HepG2 (cell line): Measurements from ENCODE around the gene DHX8. TPM values are rescaled to one million over a fixed set of nuclear protein-coding genes. Genes with fewer than 3 reads are reported as not detected.

Experiments used
- CENPT ChIP-seq: sonication (generic); formaldehyde crosslinking; IDR thresholded peaks from 2 replicates; pipeline ENCODE4 v1.8.0; 2022; ENCODE audit warnings: low read depth, mild to moderate bottlenecking, moderate library complexity, missing genetic modification reagents
- CSRNP1 ChIP-seq: sonication (generic); formaldehyde crosslinking; IDR thresholded peaks from 2 replicates; pipeline ENCODE4 v1.8.1; 2023; ENCODE audit warnings: mild to moderate bottlenecking, missing genetic modification reagents
- DNMT1 ChIP-seq: sonication (generic); formaldehyde crosslinking; IDR thresholded peaks from 2 replicates; pipeline ENCODE4 v1.5.1; 2020; ENCODE audit warnings: mild to moderate bottlenecking, missing genetic modification reagents
- IKZF5 ChIP-seq: IDR thresholded peaks from 2 replicates; pipeline ENCODE4 v1.6.1; 2018; ENCODE audit warnings: missing genetic modification reagents, mild to moderate bottlenecking, missing compliant biosample characterization
- NCOA1 ChIP-seq: sonication (generic); formaldehyde crosslinking; IDR thresholded peaks from 2 replicates; pipeline ENCODE4 v1.9.0; 2021; ENCODE audit warnings: missing genetic modification reagents
- NR2F6 ChIP-seq, 2 experiments: IDR thresholded peaks; 2 replicates each; pipeline ENCODE4 v1.6.1; 2016; ENCODE audit warnings: antibody characterized with exemption in 1 of 2, mild to moderate bottlenecking in 1 of 2
- PLSCR1 ChIP-seq: sonication (generic); formaldehyde crosslinking; IDR thresholded peaks from 2 replicates; pipeline ENCODE4 v1.5.0; 2020; ENCODE audit warnings: missing genetic modification reagents, mild to moderate bottlenecking, borderline replicate concordance
- REST ChIP-seq, 2 experiments: IDR thresholded peaks; 2 replicates each; pipeline ENCODE4 v1.6.1; 2011 to 2012; ENCODE audit warnings: low read length in 2 of 2, borderline replicate concordance in 1 of 2, low read depth in 1 of 2, mild to moderate bottlenecking in 1 of 2, moderate library complexity in 1 of 2
- SOX13 ChIP-seq, 3 experiments: fragments of 450-650 bp in 1 of 3; sonication (generic) in 1 of 3; formaldehyde crosslinking in 1 of 3; IDR thresholded peaks in 2 of 3; conservative IDR thresholded peaks in 1 of 3; 2 replicates each; pipeline versions ENCODE4 v1.5.0 to v1.6.1; 2016 to 2020; ENCODE audit warnings: antibody characterized with exemption in 1 of 3, mild to moderate bottlenecking in 1 of 3, missing compliant biosample characterization in 1 of 3, missing genetic modification reagents in 1 of 3, moderate library complexity in 1 of 3
- U2AF2 ChIP-seq: fragments of 200-400 bp; formaldehyde crosslinking; IDR thresholded peaks from 2 replicates; pipeline ENCODE4 v1.6.1; 2017; ENCODE audit warnings: low read depth, mild to moderate bottlenecking, low read length
- ZBED4 ChIP-seq: sonication (generic); formaldehyde crosslinking; IDR thresholded peaks from 2 replicates; pipeline ENCODE4 v1.4.0; 2020; ENCODE audit warnings: missing genetic modification reagents, borderline replicate concordance
- ZFP36L1 ChIP-seq: sonication (generic); formaldehyde crosslinking; IDR thresholded peaks from 2 replicates; pipeline ENCODE4 v1.8.0; 2022; ENCODE audit warnings: mild to moderate bottlenecking, missing genetic modification reagents, moderate library complexity
- ZKSCAN5 ChIP-seq: sonication (generic); formaldehyde crosslinking; IDR thresholded peaks from 2 replicates; pipeline ENCODE4 v1.5.1; 2020; ENCODE audit warnings: mild to moderate bottlenecking, missing genetic modification reagents
- ZNF569 ChIP-seq: sonication (generic); formaldehyde crosslinking; IDR thresholded peaks from 2 replicates; pipeline ENCODE4 v1.5.0; 2020; ENCODE audit warnings: mild to moderate bottlenecking, missing genetic modification reagents, moderate library complexity, borderline replicate concordance
- ZNF773 ChIP-seq: sonication (generic); formaldehyde crosslinking; IDR thresholded peaks from 2 replicates; pipeline ENCODE4 v1.4.0; 2020; ENCODE audit warnings: missing genetic modification reagents, borderline replicate concordance
- polyA plus RNA-seq, 8 experiments: library from polyadenylated mRNA; depleted of rRNA in 3 of 8; stranded (reverse) in 7 of 8; unstranded in 1 of 8; fragments of >200 nt; fragmentation: Illumina TruSeq in 4 of 8; extraction: Trizol in 4 of 8; gene quantifications; 2 replicates each; pipeline versions ENCODE4 v1.2.1 to v1.2.3, GENCODE V29; 2011 to 2016; ENCODE audit warnings: low read depth in 4 of 8, missing spikeins in 1 of 8, mixed read lengths in 1 of 8; ENCODE audit not compliant: insufficient read depth in 1 of 8
- total RNA-seq, 5 experiments: library from RNA; depleted of rRNA; stranded (reverse); fragments of >200 nt; fragmentation: Illumina TruSeq; extraction: Trizol; gene quantifications; 2 replicates each; pipeline ENCODE4 v1.2.3, GENCODE V29; 2016; ENCODE audit warnings: low read depth in 1 of 5

Gene DHX8
- total and polyA plus RNA-seq, 2 of the 13 experiments (the other 11 are each of a cell fraction or from before 2014, with no cell fraction given): 24.8 to 48.9 TPM

GRCh38 chr17:43546319-43547188 is 62.8 kb downstream of the DHX8 start, which contains the start of gene ETV4 (continued):
- TF ChIP-seq PLSCR1 (CRISPR knock-in tag) (no peak), SOX13 (IDR thresholded peaks at IDR 0.05) (no peak), SOX13 (CRISPR knock-in tag; conservative IDR thresholded peaks at IDR 0.05 in 1 of 2, IDR thresholded peaks at IDR 0.05 in 1 of 2) (no peak), ZFP36L1 (CRISPR knock-in tag) (no peak), DNMT1 (CRISPR knock-in tag) (no peak), REST (IDR thresholded peaks at IDR 0.05; ENCODE audit: borderline replicate concordance in 1 of 2, low read depth in 1 of 2, low read length in 2 of 2) (no peak), NR2F6 (IDR thresholded peaks at IDR 0.05) (no peak), NR2F6 (CRISPR knock-in tag; IDR thresholded peaks at IDR 0.05) (no peak), U2AF2 (no peak), ZKSCAN5 (CRISPR knock-in tag) (peak; percentile 51; the same call in 1 of the 2 replicates), CENPT (CRISPR knock-in tag) (no peak), ZNF569 (CRISPR knock-in tag) (0 out of 2 replicates have a peak, but pooled peaks have one; percentile 81), CSRNP1 (peak; percentile 11; the same call in 1 of the 2 replicates), ZBED4 (CRISPR knock-in tag) (no peak), IKZF5 (peak; percentile 41; the same call in 1 of the 2 replicates), NCOA1 (CRISPR knock-in tag) (no peak), ZNF773 (no peak)
